Stimulated activated CD4-positive, alpha-beta T cell treated with anti-CD3 and anti-CD28 coated beads, Interleukin-15, amount 100 ng/mL, for 1 hour (primary cell): ENCODE results near the gene NAPEPLD.
A peak's percentile ranks its signal among the peaks of the same experiment; 100 is the strongest.
"Not testable (repeated sequence)": the region's sequence is repeated elsewhere in the genome, so short reads cannot be mapped to it uniquely, and the experiment has no call there.

Source experiments
- DNase-seq, 2 donors: peaks; one replicate each; pipeline ENCODE4 v3.0.0-alpha.2; 2020; ENCODE audit warnings: low read depth in 1 of 2, low spot score in 1 of 2

NAPEPLD gene

DNA sequence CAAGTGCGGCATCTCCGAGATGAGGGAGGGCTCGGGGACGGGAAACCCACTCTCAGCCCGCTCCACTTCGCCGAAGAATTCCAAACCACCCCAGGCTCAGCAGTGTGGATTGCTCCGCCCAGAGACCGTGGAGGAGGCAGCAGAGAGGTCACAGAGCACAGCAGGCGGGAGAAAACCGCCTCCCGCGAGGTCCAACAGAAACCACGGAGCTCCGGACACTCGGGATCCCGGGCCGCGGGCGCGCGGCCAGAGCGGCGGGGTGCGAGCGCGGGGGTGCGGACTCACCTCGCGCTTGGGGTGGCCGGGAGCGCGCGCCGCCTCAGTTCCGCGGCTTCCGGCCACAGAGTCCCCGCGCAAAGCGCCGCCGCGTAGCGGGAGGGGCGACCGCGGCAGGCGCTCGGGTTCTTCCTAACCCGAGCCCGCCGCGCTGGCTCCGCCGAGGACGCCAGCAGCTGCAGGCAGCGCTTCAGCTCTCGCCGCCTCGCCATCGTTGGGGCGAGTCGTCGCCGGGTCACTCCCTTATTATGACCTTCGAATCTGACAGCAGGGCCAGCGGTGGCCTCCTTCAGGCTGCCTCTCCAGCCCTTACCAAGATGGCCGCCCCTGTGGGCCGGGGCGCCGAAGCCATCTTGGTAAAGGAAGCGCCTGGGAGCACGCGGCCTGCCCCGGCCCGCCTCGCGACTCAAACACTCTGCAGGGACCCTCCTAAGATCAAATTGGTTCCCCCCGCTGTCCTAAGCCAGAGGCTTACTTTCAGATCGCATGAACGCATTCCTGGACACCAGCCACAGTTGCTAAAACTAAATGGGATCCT is at the start of gene NAPEPLD:
Gene NAPEPLD, minus strand, starts transcription at position 106 of the 814 bp plus-strand sequence. CDS start 20,323 bp downstream, outside the sequence.
- peak; percentile 53 to 62 for DNase-seq

DNA sequence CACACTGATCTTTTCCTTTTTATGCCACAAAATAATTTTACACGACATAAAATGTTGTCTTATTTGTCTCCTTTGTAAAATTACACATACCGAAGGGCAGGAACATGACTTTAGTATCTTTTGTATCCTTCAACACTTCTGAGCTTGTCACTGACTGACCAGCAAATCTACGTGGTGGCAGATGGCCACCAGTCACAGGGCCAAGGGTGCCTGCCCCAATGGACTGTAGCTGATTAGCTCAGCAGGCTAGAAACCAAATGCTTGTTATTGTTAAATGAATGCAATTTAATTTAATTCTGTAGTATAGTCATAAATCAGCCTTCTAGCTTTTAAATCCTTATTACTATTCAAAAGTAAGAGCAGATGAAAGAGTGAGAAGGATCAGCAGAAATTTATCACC is 49.2 kb upstream of the NAPEPLD start:
- DNase-seq: not testable (repeated sequence)

DNA sequence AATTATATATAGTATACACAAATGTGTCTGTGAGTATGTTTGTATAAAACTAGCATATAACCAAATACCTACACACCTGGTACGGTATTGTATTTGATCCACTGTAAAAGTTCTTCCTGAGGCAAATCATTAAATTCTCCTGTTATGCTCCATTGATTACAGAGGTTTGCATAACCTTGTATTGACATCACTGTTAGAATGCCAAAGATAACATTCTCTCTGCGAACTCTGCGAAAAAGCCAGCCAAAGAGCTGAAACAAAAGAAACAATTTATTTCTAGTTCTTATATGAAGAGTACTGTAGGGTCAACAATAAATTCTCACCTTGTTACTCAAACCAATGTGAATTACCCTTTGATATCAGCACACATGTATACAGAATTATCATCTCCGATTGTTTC is 46.5 kb upstream of the NAPEPLD start:
- not testable (repeated sequence) for DNase-seq

DNA sequence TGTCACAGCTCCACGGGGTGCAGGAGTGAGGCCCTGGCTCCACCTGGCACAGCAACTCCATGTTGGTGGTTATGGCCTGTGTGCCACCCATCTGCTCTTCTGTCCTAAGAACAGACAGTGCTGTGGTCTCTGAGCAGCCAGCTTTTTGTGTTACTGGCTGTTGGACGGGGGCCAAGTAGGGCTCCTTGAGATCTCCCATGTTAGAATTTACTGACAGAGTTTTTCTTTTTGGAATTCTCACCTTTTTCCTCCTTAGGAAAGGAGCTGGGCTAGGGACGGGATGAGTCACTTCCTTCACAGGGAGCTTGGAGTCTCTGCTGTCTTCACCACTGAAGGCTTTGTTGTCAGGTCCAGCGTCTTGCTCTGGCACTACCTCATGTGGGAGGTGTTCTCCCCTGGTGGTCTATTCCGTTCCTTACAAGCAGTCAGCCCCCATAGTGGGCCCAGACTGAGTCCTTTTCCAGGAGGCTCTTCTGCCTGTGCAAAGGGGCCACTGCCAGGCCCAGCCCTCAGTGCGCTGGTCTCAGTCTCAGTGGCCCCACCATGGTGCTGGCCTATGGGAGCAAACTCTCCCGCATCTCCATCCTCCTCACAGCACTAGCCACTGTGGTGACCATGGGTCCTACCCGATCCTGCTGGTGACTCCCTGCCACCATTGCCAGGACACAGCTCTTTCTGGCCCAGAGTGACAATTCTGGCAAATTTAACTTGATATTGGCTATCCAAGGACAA is 23.7 kb upstream of the NAPEPLD start:
- DNase-seq: not testable (repeated sequence)

DNA sequence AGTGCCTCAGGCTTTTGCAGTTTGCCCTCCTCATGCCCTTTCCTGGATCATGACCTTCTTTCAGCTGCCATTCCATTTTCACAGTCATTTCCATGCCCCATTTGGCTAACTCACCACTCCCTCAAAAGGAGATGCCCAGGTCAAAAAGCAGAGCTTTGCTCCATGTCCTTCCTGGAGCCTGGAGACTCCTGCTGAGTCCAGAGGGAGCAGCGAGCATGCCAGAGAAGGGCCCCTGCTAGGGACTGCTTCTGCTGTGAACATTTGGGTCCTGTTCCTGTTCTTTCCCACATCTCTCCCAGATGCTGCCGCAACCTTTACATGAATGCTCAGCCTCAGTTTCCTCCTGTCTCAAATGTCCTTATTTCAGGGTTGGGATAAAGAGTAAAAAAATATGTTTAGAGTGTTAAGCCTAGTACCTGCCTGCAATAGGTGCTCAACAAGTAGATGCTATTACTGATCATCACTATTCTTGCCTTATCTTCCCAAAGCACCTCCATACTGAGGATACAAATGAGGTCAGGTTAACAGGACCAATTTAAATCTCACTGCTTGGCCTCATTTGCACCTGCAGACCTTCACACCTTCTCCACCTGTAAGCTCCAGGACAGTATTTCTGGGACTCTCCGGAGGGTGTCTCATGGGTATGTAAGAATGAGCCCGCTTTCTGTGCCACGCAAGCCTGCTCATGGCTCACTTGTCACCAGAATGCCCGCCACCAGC is 23.0 kb upstream of the NAPEPLD start:
- DNase-seq: not testable (repeated sequence)

DNA sequence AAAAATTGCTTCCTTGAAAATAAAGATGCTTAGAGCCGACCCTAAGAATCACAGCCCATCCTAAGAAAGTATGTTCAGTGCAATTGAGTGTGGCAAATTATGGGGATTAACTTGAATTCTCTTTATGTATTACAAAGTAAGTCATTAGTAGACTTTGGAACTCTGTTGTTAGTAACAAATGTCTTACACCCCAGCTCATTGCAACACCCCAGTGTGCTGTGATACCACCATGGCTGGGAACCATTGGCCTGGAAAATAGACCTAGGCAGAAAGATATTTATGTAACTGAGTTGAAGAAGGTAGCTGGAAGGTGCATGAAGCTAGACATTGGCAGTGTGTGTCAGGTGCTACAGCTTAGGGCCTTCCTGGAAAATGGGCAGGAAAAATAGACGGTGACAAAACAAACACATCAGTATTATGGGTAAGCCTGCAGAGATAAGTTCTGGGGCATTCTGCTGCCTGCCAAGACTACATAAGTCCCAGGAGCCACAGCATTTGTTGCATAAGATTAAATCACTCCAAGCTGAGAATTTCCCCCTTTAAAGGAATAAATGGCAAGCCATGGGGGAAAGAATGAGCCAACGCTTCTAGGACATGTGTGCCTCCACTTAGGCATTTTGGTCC is 18.1 kb upstream of the NAPEPLD start:
- not testable (repeated sequence) for DNase-seq

DNA sequence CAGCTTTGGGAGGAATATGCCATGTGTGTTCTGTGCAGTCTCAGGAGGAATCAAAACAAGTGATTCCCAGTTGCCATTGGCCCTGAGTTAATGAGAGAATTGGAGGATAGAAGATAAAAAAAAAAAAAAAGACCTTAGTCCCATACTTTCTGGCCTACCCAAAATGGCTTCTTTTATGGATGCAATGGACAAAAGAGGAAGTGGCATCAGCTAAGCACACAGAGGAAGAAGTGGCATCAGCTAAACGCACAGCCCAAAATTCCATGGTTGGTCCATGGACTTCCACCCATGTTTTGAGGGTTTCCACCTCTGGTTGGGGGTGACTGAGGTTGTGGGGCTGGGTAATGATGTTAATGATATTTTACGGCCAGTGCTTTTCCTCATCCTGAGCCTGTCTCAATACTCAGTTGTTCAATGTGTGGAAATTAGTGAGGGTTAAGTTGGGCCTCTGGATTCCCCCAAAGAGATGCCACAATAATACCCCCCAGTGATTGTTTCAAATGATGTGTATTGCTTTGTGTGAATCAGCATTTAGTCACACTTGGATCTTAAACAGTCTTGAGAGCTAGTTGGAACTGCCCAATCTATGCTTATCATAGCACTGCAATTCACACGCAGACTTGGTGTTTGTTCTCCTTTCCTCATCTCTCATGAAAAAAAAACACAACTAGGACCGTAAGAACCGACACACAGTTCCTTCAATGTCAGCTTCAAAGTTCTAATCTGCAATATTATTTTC is 14.4 kb upstream of the NAPEPLD start:
- not testable (repeated sequence) for DNase-seq

DNA sequence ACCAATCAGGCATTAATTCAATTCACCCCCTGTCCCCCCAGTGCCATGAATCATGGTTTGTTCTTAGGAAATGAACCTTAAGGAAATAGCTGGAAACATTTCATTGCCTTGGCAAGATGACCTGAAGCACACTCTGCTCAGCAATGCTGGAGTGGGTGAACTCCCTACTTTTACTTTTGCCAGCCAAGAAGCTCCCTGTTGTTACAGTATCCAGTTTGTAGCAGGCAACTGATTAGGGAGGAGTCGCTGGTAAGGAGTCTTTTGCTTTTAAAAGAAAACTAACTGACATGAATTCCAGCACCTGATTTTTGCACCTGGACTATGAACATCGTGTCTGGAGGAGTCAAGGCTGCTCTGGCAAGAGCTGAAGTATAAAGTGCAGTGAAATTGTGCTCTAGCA is 13.7 kb upstream of the NAPEPLD start:
- not testable (repeated sequence) for DNase-seq

DNA sequence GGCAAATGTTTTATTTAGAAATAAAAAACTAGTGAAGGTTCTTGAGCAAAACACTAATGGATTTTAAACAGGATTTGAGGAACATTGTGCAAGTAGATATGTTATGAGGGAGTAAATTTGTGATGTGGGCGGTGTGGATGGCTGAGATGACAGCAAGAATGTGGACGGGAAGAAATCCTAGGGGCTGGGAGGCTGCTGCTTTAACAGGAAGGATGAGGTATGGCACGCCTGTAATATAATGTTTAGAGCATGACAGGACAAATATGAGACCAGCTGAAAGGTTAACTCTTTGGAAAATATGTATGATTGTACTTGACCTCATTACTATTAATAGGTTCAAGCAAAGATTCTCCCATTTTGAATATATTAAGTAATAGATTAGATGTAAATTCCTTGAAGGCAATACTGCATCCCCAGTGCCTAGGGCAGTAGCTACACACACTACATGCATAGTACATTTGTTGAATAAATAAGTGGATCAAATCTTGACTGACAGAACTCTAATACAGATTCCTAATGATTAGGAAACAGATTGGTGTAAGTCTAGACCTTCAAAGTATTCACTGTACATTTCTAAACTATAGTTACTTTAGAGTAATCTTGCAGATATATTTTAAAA is 13.2 kb upstream of the NAPEPLD start:
- not testable (repeated sequence) for DNase-seq

DNA sequence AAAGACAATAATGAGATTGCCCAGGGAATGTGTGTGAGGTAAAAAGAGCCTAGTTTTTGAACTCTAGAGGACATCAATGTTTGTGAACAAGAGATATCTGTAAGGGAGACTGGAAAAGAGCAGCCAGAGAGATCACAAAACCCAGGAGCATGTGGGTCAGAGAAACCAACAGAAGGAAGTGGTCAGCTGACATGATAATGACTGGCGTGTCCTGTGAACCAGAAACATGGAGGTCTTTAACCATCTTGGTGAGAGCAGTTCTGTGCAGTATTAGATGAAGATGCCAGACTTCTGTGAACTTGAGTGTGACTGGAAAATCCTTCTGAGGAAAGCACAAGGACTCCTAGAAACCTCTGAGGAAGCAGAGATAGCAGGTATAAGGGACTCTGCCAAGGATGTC is 10.2 kb upstream of the NAPEPLD start:
- not testable (repeated sequence) for DNase-seq

DNA sequence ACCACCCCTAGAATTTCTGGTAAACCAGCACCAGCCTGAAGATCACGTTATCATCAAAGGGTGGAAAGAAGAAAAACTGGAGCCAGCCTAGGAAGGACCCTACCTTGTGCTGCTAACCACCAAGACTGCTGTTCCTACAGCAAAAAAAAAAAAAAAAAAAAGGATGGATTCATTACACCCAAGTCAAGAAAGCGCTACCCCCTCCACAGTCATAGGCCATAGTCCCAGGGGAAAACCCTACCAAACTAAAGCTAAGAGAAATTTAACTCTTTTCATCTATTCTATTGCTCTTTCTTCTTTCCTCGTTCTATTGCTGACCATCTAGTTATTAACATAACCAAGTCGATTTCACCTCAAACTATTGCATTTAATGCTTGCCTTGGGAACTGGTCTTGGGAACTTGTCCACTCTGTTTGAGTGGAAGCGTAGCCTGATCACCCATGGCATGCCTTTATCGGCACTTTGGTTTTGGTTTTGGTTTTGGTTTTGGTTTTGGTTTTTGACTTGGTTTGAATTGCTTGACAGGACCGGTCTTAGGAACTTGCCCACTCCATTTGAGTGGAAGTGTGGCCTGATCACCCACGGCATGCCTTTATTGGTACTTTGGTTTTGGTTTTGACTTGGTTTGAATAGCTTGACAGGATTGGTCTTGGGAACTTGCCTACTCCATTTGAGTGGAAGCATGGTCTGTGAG is 6.6 kb upstream of the NAPEPLD start:
- not testable (repeated sequence) for DNase-seq

DNA sequence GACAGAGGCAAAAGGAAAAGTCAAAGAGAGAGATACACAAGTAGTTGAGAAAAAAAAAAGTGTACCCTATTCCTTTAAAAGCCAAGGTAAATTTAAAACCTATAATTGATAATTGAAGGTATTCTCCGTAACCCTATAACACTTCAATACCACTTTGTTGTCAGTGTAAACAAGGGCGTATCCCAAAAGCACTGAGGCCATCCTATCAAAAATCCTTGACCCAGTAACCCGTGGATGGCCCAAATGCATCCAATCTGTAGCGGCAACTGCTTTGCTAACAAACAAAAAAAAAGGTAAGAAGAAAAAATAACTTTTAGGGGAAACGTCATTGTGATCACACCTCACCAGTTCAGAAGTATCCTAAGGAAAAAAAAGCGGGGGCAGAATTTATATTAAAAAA is 5.1 kb upstream of the NAPEPLD start:
- no peak for DNase-seq

DNA sequence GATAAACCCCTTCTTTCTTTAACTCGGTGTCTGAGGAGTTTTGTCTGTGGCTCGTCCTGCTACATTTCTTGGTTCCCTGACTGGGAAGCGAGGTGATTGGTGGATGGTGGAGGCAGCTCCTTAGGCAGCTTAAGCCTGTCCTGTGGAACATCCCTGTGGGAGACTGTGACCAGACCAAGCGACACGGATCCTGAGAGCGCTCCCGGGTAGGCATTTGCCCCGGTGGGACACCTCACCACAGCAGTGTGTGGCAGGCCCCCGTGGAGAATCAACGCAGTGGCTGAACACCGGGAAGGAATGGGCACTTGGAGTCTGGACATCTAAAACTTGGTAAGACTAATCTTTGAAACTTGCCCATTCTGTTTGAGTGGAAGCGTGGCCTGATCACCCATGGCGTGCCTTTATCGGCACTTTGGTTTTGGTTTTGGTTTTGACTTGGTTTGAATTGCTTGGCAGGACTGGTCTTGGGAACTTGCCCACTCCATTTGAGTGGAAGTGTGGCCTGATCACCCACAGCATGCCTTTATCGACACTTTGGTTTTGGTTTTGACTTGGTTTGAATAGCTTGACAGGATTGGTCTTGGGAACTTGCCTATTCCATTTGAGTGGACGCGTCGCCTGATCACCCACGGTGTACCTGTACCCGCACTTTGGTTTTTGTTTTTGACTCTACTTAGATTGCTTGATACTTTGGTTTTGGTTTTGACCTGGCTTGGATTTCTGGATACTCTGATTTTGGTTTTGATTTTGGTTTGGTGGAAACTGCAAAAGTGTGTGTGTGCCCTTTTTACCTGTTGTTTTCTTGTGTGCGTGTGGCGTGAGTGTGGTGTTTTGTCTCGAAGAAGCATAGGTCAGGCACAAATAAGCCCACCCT is 4.1 kb upstream of the NAPEPLD start:
- not testable (repeated sequence) for DNase-seq

DNA sequence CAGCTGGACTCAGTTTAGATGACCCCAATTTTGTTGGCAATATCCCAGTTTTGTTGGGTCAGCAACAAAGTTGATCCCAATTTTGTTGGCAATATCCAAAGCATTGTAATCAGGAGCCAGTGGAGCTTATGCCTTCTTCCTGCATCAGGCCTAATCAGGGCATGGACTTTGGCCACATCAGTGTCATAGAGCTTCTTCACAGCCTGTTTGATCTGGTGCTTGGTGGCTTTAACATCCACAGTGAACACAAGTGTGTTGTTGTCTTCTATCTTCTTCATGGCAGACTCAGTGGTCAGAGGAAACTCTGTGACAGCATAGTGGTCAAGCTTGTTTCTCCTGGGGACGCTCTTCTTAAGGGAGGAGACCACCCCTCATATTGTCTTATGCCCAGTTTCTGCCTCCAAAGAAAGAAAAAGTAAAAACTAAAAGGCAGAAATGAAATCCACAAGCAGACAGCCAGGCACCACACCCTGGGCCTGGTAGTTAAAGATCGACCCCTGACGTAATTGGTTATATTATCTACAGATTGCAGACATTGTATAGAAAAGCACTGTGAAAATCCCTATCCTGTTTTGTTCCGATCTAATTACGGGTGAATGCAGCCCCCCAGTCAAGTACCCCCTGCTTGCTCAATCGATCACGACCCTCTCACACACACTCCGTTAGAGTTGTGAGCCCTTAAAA is 3.2 kb upstream of the NAPEPLD start:
- DNase-seq: not testable (repeated sequence)

DNA sequence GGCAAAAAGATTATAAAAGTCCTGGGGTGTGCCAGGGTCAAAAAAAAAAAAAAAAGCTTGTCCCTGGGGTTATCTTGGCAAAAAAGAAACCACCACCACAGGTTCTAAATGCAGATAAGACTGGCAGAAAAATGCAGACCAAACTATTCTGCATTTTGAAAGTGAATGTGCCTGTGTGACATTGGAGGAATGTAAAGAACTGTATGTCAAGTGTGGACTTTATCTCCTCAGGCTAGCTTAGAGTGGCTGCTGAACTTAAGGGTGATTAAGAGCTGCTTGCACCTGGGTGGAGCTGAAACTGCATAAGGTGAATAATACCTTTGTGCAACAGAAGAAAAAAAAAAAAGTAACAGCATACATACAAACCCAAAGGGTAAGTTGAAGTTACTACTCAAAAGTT is 1.3 kb upstream of the NAPEPLD start:
- DNase-seq: no peak

DNA sequence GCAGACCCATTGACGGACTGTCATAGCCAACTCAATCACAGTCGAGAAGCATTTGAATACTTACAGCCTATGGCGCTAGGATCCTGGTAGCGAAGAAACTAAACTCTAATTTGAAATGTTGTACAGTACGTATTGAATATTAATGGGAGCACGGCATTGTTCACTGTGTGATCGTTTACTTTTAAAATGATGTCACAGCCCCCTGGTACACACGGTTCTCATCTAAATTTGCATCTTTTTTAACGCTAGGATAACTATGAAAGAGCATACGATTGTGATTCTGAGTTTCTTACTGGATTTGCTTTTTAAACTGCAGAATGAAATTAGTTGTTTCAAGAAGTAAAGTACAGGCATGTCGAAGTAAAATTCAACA is 895 bp upstream of the NAPEPLD start:
- no peak for DNase-seq

DNA sequence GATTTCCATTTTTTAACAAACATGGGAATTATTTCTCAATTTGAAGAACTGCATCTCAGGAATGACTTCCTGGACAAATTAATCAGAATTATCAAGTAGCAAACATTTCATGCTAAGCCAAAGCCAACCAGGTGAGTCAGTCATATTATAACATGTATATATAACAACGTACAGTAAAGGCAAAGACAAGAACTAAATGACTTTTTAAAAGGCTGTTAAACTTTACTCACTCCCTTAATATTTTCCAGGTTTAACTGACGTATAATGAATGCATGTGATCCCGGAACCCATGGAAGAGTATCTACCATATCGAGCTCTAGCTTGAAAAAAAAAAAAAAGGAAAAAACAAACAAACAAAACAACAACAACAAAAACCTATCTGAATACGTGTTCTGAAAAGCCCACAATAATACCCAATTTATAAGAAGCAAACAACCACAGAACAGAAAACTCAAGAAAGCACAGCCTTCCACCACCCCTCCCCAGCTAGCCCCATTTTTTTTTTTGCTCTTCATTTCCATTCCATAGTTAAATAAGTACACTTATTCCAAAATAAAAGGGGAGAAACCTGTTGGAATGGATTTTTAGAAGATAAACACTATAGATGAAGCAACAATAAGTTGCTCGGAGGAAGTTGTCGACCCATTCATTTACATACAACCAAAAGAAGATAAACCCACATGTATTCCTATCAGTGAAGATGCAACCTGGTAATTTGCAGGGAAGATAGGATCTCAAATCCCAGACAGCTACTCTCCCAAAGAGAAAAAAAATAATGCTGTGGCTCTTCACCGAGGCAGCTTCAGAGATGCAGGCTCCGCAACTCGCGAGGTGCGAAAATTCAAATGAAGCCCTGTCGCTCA is 537 bp downstream of the NAPEPLD start:
- DNase-seq: no peak
